ELF-1 (cell line): Measurements from ENCODE around the gene CHST7.

Experiments used
- DNase-seq: peaks from one replicate; pipeline ENCODE4 v3.0.0-alpha.2; 2016; ENCODE audit warnings: low read depth, low spot score

Gene CHST7

GRCh38 chrX:46572340-46572936, 1.1 kb upstream of the CHST7 start:
- DNase-seq, result no peak

- DNase-seq, result peak; percentile 83
These were observed 568 bp downstream of the CHST7 start for GRCh38 chrX:46573892-46574773.

GRCh38 chrX:46574774-46575381, 1.3 kb downstream of the CHST7 start:
- peak; percentile 76 for DNase-seq

- DNase-seq, result no peak
These were observed 2.0 kb downstream of the CHST7 start for GRCh38 chrX:46575586-46575985.

- peak; percentile 47 for DNase-seq
These were observed 2.4 kb downstream of the CHST7 start for GRCh38 chrX:46575991-46576392.

- no peak for DNase-seq
These were observed 2.9 kb downstream of the CHST7 start for GRCh38 chrX:46576458-46576857.

- DNase-seq, result peak; percentile 51
These were observed 3.8 kb downstream of the CHST7 start for GRCh38 chrX:46577221-46578005.

- no peak for DNase-seq
These were observed 5.7 kb downstream of the CHST7 start for GRCh38 chrX:46579250-46579649.

GRCh38 chrX:46580613-46581012, 7.0 kb downstream of the CHST7 start:
- DNase-seq, result no peak

- DNase-seq, result no peak
These were observed 8.8 kb downstream of the CHST7 start for GRCh38 chrX:46582325-46582724.

GRCh38 chrX:46582966-46583365, 9.4 kb downstream of the CHST7 start:
- DNase-seq, result no peak

- DNase-seq, result no peak
These were observed 11.2 kb downstream of the CHST7 start for GRCh38 chrX:46584736-46585135.

GRCh38 chrX:46587158-46587557, 13.6 kb downstream of the CHST7 start:
- DNase-seq, result no peak

- DNase-seq, result peak; percentile 22
These were observed 14.2 kb downstream of the CHST7 start for GRCh38 chrX:46587753-46588171.

- DNase-seq, result peak; percentile 25
These were observed 14.7 kb downstream of the CHST7 start for GRCh38 chrX:46588263-46588662.

- DNase-seq, result no peak
These were observed 16.6 kb downstream of the CHST7 start for GRCh38 chrX:46589977-46590723.

- DNase-seq, result no peak
These were observed 21.5 kb downstream of the CHST7 start for GRCh38 chrX:46595084-46595483.

GRCh38 chrX:46597208-46597607, 23.6 kb downstream of the CHST7 start:
- DNase-seq, result no peak

GRCh38 chrX:46597771-46598170, 24.2 kb downstream of the CHST7 start:
- DNase-seq, result no peak

GRCh38 chrX:46599051-46599560, 25.5 kb downstream of the CHST7 start:
- DNase-seq, result no peak

- DNase-seq, result no peak
These were observed 27.7 kb downstream of the CHST7 start for GRCh38 chrX:46601283-46601682.
